ENCODE results near the gene TTC32.

DNA sequence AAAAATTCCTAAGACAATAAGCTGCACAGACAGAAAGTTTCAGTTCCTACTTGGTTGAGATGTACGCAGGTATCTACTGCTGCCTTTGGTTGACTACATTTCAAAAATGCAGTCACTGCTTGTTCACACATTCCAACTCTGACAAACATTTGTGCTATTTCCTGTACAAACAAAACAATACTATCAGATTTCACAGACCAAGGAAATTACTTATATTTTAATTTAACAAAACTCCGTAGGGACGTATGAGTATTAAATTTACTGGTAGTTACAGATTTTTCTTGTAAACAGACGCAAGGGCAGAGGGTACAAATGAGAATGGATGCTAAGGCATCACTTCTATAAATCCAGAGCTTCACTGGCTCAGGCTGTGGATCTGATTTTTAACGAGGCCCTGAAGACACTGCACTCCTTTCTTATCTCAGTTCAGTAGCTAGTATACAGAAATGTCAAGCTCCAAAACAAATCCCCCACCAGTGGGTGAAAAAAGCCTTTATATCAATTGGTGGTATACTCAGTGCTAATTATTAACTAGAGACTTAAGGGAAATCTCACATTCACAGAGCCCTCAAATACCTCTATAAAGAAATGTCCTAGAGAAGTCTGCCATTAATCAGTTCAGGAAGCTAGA is 31.7 kb upstream of the TTC32 start:
- TF ChIP-seq YY1 (IDR thresholded peaks at IDR 0.05; ENCODE audit: insufficient read depth, insufficient read length) (no peak), ZNF274 (IDR thresholded peaks at IDR 0.05; ENCODE audit: low read depth, low read length) (no peak)
